GM19397 (cell line): ENCODE results near the gene CDADC1.
"Not testable (repeated sequence)": the region's sequence is repeated elsewhere in the genome, so short reads cannot be mapped to it uniquely, and the experiment has no call there.

ENCODE experiments used
- ATAC-seq: cut with Tn5 transposase; IDR thresholded peaks from one replicate; pipeline ENCODE4 v1.9.1; 2021; ENCODE audit warnings: mild to moderate bottlenecking, moderate library complexity; ENCODE audit not compliant: unreplicated experiment

CDADC1 gene

GRCh38 chr13:49292742-49293486 lies 45.2 kb downstream of the CDADC1 start:
- ATAC-seq = no peak

- not testable (repeated sequence) for ATAC-seq
Measured at GRCh38 chr13:49294723-49295122, 47.0 kb downstream of the CDADC1 start.

GRCh38 chr13:49295244-49295643 lies 47.5 kb downstream of the CDADC1 start:
- ATAC-seq = no peak

GRCh38 chr13:49296659-49297058 lies 48.9 kb downstream of the CDADC1 start:
- ATAC-seq = no peak

GRCh38 chr13:49297338-49297737 lies 49.6 kb downstream of the CDADC1 start:
- ATAC-seq = no peak

GRCh38 chr13:49298416-49298815 lies 50.7 kb downstream of the CDADC1 start:
- ATAC-seq = no peak

- ATAC-seq = no peak
Measured at GRCh38 chr13:49298903-49299605, 51.3 kb downstream of the CDADC1 start.

GRCh38 chr13:49300276-49300675 lies 52.6 kb downstream of the CDADC1 start:
- no peak for ATAC-seq

GRCh38 chr13:49300739-49301589 lies 53.2 kb downstream of the CDADC1 start:
- peak; percentile 86 for ATAC-seq

GRCh38 chr13:49302222-49302621 lies 54.5 kb downstream of the CDADC1 start:
- ATAC-seq = no peak

- ATAC-seq = no peak
Measured at GRCh38 chr13:49302817-49303216, 55.1 kb downstream of the CDADC1 start.

GRCh38 chr13:49303533-49304252 lies 56.0 kb downstream of the CDADC1 start:
- ATAC-seq = no peak

GRCh38 chr13:49304356-49304755 lies 56.6 kb downstream of the CDADC1 start:
- no peak for ATAC-seq

GRCh38 chr13:49304763-49305700 lies 57.3 kb downstream of the CDADC1 start:
- ATAC-seq = no peak

GRCh38 chr13:49305792-49306425 lies 58.2 kb downstream of the CDADC1 start:
- no peak for ATAC-seq

- no peak for ATAC-seq
Measured at GRCh38 chr13:49307365-49307764, 59.6 kb downstream of the CDADC1 start.

GRCh38 chr13:49308097-49308875 lies 60.6 kb downstream of the CDADC1 start:
- ATAC-seq = no peak

GRCh38 chr13:49308921-49309408 lies 61.2 kb downstream of the CDADC1 start:
- no peak for ATAC-seq
